NCI-H460 (cell line): Measurements from ENCODE around the gene SORBS1. TPM values are rescaled to one million over a fixed set of nuclear protein-coding genes. Genes with fewer than 3 reads are reported as not detected.

Source experiments
- total RNA-seq: library from RNA; depleted of rRNA; stranded (reverse); fragments of >200 nt; shearing (Covaris generic); gene quantifications from 2 replicates; pipeline ENCODE4 v1.2.3, GENCODE V29; 2014; rRNA removed

Gene SORBS1
- total RNA-seq, 1 experiment from 2014 or later = 0.27 TPM

Other genes starting within 250 kb of the SORBS1 start
- gene ALDH18A1, start 95.3 kb upstream of the SORBS1 start, total RNA-seq = 95.8 and 102 TPM in 2 replicates
- 48.2 and 55.1 TPM in 2 replicates for gene TCTN3, start 132.6 kb upstream of the SORBS1 start, total RNA-seq
- gene ENTPD1, start 194.8 kb upstream of the SORBS1 start, total RNA-seq = not detected in 2 replicates